Measurements from ENCODE around the gene FARP1. TPM values are rescaled to one million over a fixed set of nuclear protein-coding genes. Genes with fewer than 3 reads are reported as not detected.
A peak's percentile ranks its signal among the peaks of the same experiment; 100 is the strongest.

FARP1 gene
- total RNA-seq, 4 donors from 2014 or later, result 13.1 to 71.2 (median 46.6) TPM

- no peak overlapping the region for H3K4me3 ChIP-seq
- no peaks in the 10 kb centered on the region for H3K36me3 ChIP-seq
- TF ChIP-seq POLR2A (IDR thresholded peaks at IDR 0.05), result no peak
- no peak for TF ChIP-seq CTCF (IDR thresholded peaks at IDR 0.05)
- H3K27me3 ChIP-seq, result no peaks in the 10 kb centered on the region
- intact Hi-C loops (cut with DNase I; ENCODE audit: low total_unique reads), result no loop called here
- no peak for DNase-seq
- peak overlapping the region; percentile 22 to 44 for H3K27ac ChIP-seq
- no peaks in the 10 kb centered on the region for H3K9me3 ChIP-seq
- peaks cover 0 to 11% of the 10 kb centered on the region in 2 donors for H3K4me1 ChIP-seq
These were observed 77.4 kb downstream of the FARP1 start for GRCh38 chr13:98220271-98220791.

- H3K27me3 ChIP-seq, result no peaks in the 10 kb centered on the region
- no peaks in the 10 kb centered on the region for H3K9me3 ChIP-seq
- H3K27ac ChIP-seq, result peak overlapping the region; percentile 22 to 30
- peaks cover 0 to 5% of the 10 kb centered on the region in 2 donors for H3K4me1 ChIP-seq
- no peaks in the 10 kb centered on the region for H3K36me3 ChIP-seq
- intact Hi-C loops (cut with DNase I; ENCODE audit: low total_unique reads), result no loop called here
- no peak overlapping the region for H3K4me3 ChIP-seq
- no peak for DNase-seq
- TF ChIP-seq POLR2A (IDR thresholded peaks at IDR 0.05), result no peak
- no peak for TF ChIP-seq CTCF (IDR thresholded peaks at IDR 0.05)
These were observed 78.3 kb downstream of the FARP1 start for GRCh38 chr13:98221234-98221633.

- no peak for DNase-seq
- intact Hi-C loops (cut with DNase I; ENCODE audit: low total_unique reads), result no loop called here
- H3K4me3 ChIP-seq, result no peak overlapping the region
- H3K36me3 ChIP-seq, result no peaks in the 10 kb centered on the region
- no peaks in the 10 kb centered on the region for H3K27me3 ChIP-seq
- H3K4me1 ChIP-seq, result no peaks in the 10 kb centered on the region
- H3K9me3 ChIP-seq, result no peaks in the 10 kb centered on the region
- H3K27ac ChIP-seq, result no peak overlapping the region
- no peak for TF ChIP-seq POLR2A (IDR thresholded peaks at IDR 0.05)
- no peak for TF ChIP-seq CTCF (IDR thresholded peaks at IDR 0.05)
These were observed 79.2 kb downstream of the FARP1 start for GRCh38 chr13:98222081-98222554.

GRCh38 chr13:98222816-98223215 lies 79.9 kb downstream of the FARP1 start:
- no peaks in the 10 kb centered on the region for H3K27me3 ChIP-seq
- H3K4me3 ChIP-seq, result no peak overlapping the region
- H3K9me3 ChIP-seq, result no peaks in the 10 kb centered on the region
- no peak for DNase-seq
- H3K4me1 ChIP-seq, result no peaks in the 10 kb centered on the region
- intact Hi-C loops (cut with DNase I; ENCODE audit: low total_unique reads), result no loop called here
- no peak for TF ChIP-seq POLR2A (IDR thresholded peaks at IDR 0.05)
- no peak for TF ChIP-seq CTCF (IDR thresholded peaks at IDR 0.05)
- no peak overlapping the region for H3K27ac ChIP-seq
- H3K36me3 ChIP-seq, result no peaks in the 10 kb centered on the region

GRCh38 chr13:98223741-98224140 lies 80.8 kb downstream of the FARP1 start:
- Histone ChIP-seq H3K4me3 (no peak overlapping the region), H3K27ac (no peak overlapping the region), H3K36me3 (no peaks in the 10 kb centered on the region), H3K27me3 (no peaks in the 10 kb centered on the region), H3K9me3 (no peaks in the 10 kb centered on the region), H3K4me1 (no peaks in the 10 kb centered on the region)
- TF ChIP-seq CTCF (IDR thresholded peaks at IDR 0.05) (no peak), POLR2A (IDR thresholded peaks at IDR 0.05) (no peak)
- DNase-seq, result no peak
- intact Hi-C loops (cut with DNase I; ENCODE audit: low total_unique reads), result no loop called here
